ENCODE results near the gene LDB2.

The LDB2 gene

DNA sequence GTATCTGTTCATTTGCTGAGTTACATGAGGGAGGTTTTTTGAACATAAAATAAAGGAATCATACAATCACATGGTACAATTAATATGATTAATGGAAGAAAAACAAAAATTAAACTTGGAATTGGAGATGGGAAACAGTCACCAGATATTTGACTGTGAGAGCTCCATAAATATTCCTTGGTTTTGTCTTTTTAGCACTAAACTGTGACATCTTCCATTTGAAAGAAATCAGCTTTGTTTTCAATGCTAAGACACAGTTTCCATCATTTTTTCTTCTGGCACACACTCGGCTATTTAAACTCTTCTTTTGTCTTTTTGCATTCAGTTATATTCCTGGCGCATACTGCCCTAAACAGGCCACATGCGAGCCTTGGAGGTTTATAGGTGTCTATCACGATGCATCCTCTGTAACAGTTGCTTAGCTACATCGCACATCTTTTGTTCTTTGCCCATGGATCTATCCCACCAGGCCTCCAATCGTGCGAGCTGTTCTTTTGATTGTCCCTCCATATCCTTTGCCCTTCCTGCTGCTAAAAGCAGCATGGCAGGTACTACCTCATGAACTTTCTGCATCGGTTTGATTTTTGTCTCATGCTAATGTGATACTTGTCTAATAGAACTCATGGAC, 158.3 kb downstream of the LDB2 start:
- TF ChIP-seq, protein P1, sequence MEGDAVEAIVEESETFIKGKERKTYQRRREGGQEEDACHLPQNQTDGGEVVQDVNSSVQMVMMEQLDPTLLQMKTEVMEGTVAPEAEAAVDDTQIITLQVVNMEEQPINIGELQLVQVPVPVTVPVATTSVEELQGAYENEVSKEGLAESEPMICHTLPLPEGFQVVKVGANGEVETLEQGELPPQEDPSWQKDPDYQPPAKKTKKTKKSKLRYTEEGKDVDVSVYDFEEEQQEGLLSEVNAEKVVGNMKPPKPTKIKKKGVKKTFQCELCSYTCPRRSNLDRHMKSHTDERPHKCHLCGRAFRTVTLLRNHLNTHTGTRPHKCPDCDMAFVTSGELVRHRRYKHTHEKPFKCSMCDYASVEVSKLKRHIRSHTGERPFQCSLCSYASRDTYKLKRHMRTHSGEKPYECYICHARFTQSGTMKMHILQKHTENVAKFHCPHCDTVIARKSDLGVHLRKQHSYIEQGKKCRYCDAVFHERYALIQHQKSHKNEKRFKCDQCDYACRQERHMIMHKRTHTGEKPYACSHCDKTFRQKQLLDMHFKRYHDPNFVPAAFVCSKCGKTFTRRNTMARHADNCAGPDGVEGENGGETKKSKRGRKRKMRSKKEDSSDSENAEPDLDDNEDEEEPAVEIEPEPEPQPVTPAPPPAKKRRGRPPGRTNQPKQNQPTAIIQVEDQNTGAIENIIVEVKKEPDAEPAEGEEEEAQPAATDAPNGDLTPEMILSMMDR (IDR thresholded peaks at IDR 0.05; ENCODE audit: low read depth, low read length) = no peak
- Histone ChIP-seq H3K36me3 (no peaks in the 10 kb centered on the region), H3K4me3 (ENCODE audit: low read depth, low read length) (no peak overlapping the region), H3K27ac (no peak overlapping the region), H3K27me3 (ENCODE audit: insufficient read depth, low read depth, severe bottlenecking) (peaks cover 23% of the 10 kb centered on the region), H3K9me3 (ENCODE audit: severe bottlenecking) (no peaks in the 10 kb centered on the region)
- DNase-seq = no peak

DNA sequence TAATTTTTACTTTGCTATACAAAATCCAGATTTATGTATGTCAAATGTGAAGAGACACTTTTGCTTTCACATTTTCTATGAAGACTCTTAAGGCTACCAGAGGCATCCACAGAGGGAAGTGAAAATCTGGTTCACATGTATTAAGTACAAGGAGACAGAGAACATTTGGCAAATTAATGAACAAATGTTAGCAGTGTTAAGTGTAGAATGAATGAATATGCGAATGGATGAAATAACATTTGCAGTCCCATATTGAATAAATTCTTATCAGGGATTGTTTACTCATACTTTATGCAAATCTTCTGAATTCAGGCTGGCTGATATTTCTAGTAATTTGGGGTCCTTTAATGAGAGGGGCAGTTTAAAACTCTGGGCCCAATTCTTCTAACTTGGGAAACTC, 159.9 kb downstream of the LDB2 start:
- Histone ChIP-seq H3K4me3 (ENCODE audit: low read depth, low read length) (no peak overlapping the region), H3K36me3 (no peaks in the 10 kb centered on the region), H3K27me3 (ENCODE audit: insufficient read depth, low read depth, severe bottlenecking) (peaks cover 28% of the 10 kb centered on the region), H3K9me3 (ENCODE audit: severe bottlenecking) (no peaks in the 10 kb centered on the region), H3K27ac (no peak overlapping the region)
- no peak for DNase-seq
- TF ChIP-seq, protein P1 (IDR thresholded peaks at IDR 0.05; ENCODE audit: low read depth, low read length) = no peak

DNA sequence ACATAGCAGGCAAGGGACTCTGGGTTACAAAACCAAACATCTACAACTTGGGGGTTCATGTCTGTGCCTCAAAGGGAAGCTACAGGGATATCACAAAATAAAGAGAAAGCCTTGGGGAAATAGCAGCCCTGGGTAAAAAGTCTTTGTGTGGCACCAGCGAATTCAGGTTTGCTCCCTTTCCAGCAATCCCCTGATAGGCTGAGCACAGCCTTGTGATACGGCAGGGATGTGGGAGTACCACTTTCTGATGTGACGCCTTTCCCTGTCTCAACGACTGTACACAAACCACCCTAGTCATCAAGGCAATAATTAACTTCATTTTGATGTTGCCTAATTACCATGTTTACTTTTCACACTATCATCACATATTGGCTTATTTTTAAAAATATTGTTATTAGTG, 164.9 kb downstream of the LDB2 start:
- Histone ChIP-seq H3K27ac (no peak overlapping the region), H3K4me3 (ENCODE audit: low read depth, low read length) (no peak overlapping the region), H3K36me3 (no peaks in the 10 kb centered on the region), H3K9me3 (ENCODE audit: severe bottlenecking) (no peaks in the 10 kb centered on the region), H3K27me3 (ENCODE audit: insufficient read depth, low read depth, severe bottlenecking) (peaks cover 57% of the 10 kb centered on the region)
- no peak for DNase-seq
- TF ChIP-seq, protein P1 (IDR thresholded peaks at IDR 0.05; ENCODE audit: low read depth, low read length) = no peak

DNA sequence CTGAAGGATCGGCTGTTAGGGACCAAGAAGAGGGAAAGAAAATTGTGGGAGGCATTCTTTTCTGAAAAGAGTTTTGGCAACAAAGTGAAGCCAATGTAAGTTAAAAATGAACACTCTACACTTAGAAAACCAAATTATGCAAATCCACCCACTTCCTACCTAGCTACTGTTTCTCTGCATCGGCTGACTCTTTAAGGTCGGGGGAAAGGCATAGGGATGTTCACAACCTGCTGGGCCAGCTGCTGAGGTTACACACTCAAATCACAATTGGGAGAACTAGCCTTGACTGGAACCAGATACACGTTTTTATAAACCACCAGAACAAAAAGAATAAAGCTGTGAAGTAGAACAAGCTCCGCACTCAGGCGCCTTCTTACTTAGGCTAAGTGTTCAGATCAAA, 165.7 kb downstream of the LDB2 start:
- Histone ChIP-seq H3K27ac (no peak overlapping the region), H3K36me3 (no peaks in the 10 kb centered on the region), H3K9me3 (ENCODE audit: severe bottlenecking) (no peaks in the 10 kb centered on the region), H3K27me3 (ENCODE audit: insufficient read depth, low read depth, severe bottlenecking) (peaks cover 57% of the 10 kb centered on the region), H3K4me3 (ENCODE audit: low read depth, low read length) (no peak overlapping the region)
- DNase-seq = no peak
- TF ChIP-seq, protein P1 (IDR thresholded peaks at IDR 0.05; ENCODE audit: low read depth, low read length) = no peak

DNA sequence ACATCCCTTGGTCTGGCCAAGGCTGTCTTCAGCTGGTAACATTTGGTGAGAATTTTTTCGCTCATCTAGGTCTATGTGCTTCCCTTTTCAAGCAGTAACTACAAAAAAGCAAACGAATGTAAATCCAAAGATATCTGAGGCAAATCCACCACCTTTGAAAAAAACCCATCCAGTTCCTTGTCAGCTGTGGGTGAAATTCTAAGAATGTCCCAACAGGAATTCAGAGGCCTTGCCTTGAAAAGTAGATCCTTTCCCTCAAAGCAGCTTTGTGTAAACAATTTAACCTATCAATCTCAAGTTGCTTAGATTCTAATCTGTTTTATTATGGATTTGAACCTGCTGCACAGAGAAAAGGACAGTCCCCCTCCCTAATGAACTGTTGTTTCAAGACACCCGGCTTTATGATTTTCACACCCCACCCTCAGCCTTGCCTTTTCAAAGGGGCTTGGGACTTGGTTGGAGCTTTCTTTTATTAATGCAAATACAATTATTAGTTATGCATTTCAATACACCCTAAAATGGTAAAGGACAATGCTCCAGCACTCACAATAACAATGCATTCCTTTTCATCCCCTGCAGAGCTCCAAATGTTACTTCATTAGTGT, 166.6 kb downstream of the LDB2 start:
- no peaks in the 10 kb centered on the region for H3K9me3 ChIP-seq (ENCODE audit: severe bottlenecking)
- TF ChIP-seq, protein P1 (IDR thresholded peaks at IDR 0.05; ENCODE audit: low read depth, low read length) = no peak
- no peaks in the 10 kb centered on the region for H3K36me3 ChIP-seq
- peaks cover 62% of the 10 kb centered on the region for H3K27me3 ChIP-seq (ENCODE audit: insufficient read depth, low read depth, severe bottlenecking)
- no peak for DNase-seq
- no peak overlapping the region for H3K4me3 ChIP-seq (ENCODE audit: low read depth, low read length)
- H3K27ac ChIP-seq = no peak overlapping the region
